Hematopoietic multipotent progenitor cell treated with erythropoietin and hydrocortisone succinate and interleukin-3 and kit ligand, for 6 days (in vitro differentiated cells): ENCODE data around the gene HOXA9.
A peak's percentile ranks its signal among the peaks of the same experiment; 100 is the strongest.

Source experiments
- DNase-seq: peaks from one replicate; pipeline ENCODE4 v3.0.0-alpha.2; 2015

Gene HOXA9

GRCh38 chr7:27187475-27188385 is 22.4 kb upstream of the HOXA9 start:
- no peak for DNase-seq

GRCh38 chr7:27186668-27187474 is 21.5 kb upstream of the HOXA9 start:
- DNase-seq, result no peak

DNA sequence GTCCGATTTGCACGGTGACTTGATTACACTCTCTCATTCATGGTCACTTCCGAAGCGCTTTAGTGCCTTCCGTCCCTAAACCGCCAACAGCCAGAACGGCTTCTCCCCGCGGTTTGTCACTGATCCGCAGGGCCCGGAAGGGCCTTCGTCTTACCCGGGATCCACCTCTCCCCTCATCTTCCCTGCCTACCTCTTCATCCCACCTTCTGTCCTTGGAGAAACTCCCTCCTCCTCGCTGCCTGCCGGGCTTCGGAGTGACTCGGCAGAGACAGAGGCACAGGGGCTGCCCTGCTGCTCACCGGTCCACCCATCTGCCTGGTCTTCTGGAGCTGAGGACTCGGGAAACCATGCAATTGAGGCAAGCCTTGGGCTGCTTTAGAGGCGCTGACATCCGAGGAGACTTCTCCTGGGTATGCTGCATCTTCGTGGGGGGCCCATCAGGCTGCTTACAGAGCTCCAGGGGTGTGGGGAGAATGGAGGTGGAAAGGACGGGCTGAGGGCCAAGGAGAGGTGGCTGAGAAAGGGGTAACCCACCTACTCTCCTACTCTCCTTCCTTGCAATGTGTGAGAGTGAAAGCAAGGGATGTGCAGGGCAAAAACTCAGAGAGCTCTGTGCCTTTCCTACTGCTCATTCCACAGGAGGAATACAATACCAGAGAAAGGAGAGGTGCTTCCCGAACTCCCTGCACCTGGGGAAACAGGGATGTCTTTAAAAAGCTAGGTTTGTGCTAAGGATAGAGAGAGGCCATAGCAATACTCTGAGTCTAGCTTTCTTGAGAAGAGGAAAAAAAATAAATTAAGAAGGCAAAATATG is 20.7 kb upstream of the HOXA9 start:
- DNase-seq, result no peak

DNA sequence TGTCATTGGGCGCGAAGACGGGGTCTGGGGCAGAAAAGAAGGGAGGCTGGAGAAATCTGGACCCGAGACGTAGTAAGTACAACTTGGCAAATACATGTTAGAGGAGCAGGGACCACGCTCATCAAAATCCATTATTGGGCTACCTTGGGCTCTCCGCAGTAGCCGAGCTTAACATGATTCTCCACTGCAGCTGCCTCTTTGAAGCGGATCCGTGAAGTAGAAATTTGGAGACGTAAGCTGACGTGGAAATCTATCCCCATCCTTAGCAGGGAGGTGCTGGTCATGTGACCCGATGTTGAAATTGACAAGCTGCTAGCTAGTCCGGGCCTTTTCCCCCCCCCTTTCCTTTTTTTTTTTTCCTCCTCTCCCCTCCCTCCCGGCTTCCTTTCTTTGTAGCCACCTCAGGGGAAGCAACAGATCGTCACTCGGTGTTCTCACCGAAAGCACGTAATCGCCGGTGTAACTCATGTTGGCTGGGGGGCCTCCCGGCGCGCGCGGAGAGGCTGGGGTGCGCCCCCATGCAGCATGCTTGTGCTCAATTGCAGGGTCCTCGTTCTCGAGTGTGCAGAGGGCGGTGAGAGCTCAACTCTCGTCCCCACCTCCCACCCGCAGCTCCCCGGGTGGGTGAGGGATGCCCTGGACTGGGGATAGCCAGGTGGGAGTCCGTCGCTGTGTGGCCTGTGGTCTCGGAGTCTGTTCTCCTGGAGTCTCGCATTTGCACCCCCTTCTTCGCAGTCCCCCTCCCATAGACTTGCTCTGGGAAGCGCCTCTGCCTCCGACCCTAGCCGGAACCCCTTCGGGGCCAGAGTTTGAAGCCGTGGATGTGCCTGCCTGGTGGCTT is 19.9 kb upstream of the HOXA9 start, which contains the start of gene HOXA11:
Gene HOXA11 (minus strand): TSS at position 220 of the 841 bp plus-strand sequence. CDS start 88 bp downstream, at position 132.
- peak; percentile 48 for DNase-seq

DNA sequence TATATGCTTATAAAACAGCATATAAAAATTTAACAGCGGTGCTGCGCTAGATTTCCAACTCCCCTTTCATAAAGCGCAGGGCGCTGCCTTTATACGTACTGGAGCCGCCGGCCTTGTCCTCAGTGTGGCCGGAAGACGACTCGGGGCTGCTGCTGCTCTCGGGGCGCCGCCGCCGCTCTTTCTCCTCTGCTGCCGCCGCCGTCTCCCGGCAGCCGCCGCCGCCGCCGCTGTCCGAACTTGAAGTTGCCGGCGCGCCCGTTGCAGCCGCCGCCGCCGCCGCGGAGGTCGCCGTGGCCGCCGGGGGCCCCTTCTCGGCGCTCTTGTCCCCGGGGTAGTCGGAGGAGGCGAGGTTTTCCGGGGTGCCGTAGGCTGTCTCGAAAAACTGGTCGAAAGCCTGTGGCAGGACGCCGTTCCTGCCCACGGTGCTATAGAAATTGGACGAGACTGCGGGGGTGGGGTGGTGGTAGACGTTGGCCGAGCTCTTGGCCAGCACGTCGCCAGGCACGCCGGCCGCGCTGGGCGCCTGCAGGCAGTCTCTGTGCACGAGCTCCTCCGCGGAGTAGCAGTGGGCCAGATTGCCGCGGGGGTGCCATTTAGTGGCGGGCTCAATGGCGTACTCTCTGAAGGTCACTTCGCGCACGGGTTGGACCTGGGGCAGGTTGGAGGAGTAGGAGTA is 19.1 kb upstream of the HOXA9 start:
- DNase-seq, result peak; percentile 66

GRCh38 chr7:27183682-27184336 is 18.5 kb upstream of the HOXA9 start:
- DNase-seq, result no peak

DNA sequence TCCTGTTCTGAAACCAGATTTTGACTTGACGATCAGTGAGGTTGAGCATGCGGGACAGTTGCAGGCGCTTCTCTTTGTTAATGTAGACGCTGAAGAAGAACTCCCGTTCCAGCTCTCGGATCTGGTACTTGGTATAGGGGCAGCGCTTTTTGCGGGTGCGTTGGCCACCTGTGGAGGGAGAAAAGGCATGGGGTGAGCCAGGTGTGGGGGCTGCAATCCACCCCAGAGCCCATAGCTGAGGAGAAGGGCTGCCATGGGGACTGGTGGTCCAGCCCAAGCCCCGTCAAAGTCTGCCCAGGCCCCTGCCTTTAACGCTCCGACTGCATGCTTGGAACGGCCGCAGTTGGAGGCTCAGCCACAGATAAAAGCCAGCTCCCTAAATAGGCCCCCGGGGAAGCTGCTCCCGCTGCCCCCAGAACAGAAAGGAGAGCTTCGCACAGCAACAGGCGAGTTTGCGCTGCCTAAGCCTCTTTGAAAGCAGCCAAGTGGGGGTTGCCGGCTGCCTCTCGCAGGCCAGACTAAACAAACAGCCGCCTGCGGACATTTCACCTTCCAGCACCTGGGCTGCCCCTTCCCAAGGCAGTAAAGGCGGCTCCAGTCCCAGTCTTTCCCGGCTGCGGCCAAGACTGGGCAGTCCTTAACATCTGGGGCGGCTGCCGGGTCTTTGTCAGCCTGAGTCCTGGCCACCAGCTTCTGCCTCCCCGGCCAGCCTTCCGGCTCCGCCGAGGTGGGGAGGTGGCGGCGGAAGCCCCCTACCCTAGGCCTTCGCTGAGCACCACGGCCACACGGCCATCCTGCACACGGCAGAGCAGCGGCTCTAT is 17.7 kb upstream of the HOXA9 start:
- DNase-seq, result no peak

DNA sequence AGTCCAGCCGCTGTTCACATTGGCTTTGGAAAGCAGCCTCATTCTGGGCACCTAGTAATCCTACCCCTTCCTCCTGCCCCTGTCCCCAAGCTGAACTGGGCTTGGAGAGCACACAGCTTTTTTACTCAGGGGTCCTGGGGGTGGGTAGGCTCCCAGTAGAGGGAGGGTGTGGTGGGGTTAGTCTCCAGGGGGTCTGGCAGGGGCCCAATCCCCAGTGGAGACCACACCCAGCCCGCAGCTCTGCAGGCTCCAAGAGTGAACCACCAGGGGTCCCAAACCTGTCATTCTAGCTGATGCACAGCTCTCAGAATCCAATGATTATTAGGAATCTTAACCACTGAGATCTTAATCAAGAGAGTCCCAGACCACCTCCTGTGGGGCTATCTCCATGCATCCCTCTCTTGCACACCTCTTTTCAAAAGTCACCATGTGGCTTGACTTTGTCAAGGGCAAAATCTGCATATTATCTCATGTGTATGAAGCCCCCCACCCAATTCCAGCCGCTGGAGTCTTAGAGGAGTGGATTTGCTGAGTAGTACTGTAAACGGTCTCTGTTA is 17.0 kb upstream of the HOXA9 start:
- no peak for DNase-seq

DNA sequence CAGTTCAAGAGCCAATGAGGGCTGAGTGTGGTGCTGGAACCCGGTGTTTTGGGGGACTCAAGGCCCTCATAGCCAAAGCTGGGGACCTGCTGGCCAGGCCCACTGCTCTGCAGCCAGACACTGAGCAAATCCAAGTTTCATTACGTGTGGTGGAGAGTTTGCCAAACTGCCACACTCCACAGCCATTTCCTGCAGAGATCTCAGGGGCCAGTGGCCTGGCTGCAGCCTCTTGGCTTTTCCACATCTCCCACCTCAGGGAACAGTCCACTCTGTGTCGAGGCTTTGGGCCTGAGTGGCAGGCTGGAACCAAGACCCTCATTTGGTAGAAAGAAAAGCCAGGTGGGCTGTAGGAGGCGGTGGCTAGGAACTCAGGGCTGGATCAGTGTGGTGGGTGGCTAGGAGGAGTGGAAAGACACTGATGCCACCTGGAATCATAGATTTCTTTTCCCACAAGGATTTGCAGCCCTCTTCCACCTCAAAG is 16.5 kb upstream of the HOXA9 start:
- DNase-seq, result no peak

DNA sequence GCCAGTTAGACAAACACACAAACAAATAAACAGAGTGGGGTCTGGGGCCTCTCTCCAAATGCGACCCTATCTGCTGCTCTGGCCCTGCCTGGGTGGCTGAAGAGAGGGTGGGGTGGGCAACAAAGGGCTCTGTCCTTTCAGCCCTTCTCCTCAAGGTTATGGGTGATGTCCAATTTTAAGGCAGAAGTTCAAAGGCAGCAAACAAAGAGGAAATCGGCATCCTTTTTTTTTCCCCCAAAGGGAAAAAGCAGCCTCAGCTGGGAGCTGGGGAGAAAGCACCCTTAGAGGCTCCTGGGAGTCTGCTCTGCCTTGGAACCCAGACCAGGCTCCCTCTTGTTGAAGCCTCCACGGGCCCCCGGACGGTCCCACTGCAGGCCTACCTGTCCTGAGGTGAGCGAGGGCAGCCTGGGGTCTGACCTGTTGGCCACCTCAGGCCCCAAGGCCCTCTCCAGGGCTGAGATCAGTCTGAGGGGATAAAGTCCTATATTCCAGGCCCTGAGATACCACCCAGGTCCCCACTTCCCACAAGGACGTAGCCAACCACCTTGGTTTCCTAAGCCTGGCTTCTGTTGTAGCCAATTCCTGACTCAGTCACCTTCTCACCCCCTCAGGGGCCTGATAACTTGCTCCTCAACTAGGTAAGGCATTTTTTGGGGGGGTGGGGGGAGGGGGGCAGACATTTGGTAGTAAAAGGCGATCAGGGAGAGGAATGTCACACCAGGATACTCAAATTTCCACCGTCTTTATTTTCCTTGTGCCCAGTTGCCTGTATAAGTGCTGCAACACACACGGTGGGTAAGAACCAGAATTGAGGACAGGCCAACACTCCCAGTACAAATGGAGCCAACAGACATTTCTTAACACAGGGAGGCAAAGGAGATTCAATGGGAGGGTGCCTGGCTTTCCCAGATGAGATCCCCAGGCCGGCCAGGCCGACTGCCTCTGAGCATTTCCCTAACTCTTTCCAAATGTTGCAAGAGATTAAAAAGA is 15.4 kb upstream of the HOXA9 start:
- no peak for DNase-seq

GRCh38 chr7:27179503-27180430 is 14.4 kb upstream of the HOXA9 start:
- DNase-seq, result peak; percentile 86

DNA sequence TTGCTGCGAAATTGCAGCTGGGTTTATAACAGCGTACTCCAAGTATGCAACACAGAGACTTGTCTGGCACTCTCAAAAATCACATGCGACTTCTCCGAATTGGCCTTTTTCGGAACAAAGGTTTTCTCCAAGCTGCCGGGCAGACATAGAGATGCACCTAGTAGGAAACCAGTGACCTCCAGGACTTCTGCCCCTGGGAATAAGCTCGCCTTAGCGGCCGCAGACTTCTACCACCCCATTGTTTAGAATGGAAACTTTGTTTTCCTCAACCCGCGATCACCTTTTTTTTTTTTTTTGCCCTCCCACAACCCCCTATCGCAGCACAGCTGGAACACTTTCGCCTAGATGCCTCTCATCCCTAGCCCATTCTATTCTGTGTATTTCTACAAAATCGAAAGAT is 13.7 kb upstream of the HOXA9 start:
- DNase-seq, result no peak

DNA sequence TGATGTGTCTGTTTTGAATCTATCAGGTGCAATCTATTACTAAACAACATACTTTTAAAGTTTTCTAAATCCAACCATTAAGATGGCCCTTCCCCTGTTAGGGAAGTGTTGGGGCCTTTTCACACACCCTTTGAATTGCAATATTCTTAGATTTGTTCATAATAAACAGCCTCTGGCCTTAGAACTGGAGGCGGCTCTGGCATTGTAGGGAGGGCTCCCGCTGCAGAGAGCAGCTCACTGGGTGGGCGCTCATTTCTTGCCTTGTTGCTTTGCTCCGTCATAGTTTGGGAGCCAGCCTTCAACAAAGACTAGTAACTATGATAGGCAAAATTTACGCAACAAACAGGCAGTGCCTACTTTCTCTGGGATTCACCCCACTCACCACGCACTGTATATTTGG is 13.0 kb upstream of the HOXA9 start:
- DNase-seq, result no peak

DNA sequence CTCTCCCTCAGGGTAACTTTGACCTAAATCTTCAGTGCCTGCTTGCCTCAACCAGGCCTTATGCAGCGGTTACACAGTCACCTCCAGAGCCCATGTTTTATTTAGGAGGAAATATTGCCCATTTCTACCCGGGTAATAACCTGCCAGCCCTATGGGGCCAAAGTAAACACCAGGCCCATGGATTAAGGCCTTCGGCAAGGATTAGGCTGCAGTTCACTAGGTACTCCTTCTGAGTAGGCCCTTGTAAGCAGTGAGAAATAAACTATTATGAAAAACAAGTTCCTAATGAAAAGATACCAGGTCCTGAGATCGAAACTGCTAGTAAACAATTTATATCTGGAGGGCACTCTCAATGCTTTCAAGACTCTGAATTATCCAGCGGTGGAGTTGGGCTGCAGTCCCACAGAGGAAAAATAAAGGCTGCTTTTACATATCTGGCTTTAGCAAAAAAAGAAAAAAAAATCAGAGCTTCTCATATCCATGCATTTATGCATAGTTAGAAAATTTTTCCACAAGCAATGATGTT is 12.5 kb upstream of the HOXA9 start:
- DNase-seq, result no peak

- no peak for DNase-seq
Measured at GRCh38 chr7:27176962-27177794, 11.8 kb upstream of the HOXA9 start.

GRCh38 chr7:27176524-27176845 is 11.1 kb upstream of the HOXA9 start:
- DNase-seq, result no peak
